IMR-90 (cell line): Measurements from ENCODE around the gene ST6GALNAC3. TPM values are rescaled to one million over a fixed set of nuclear protein-coding genes. Genes with fewer than 3 reads are reported as not detected.

Source experiments
- ATAC-seq: fragments of 200-7000 bp; cut with Tn5 transposase; 2 replicates; pipeline ENCODE4 v1.9.1; 2020; ENCODE audit warnings: low read depth, mild to moderate bottlenecking, moderate library complexity
- BruUV-seq: library from RNA; stranded (reverse); fragments of 400-500 nt; replicated peaks from 2 replicates; lab custom pipeline; 2021; lab: Mats Ljungman, UMichigan
- CTCF ChIA-PET: fragments of 300-600 bp; formaldehyde crosslinking; extraction: SDS; loops from one replicate; lab custom pipeline; 2021; ENCODE audit warnings: antibody characterized with exemption; lab: Yijun Ruan, JAX
- POLR2A ChIA-PET: fragments of 300-600 bp; sonication (Branson Sonifier 250); formaldehyde crosslinking; loops from one replicate; lab custom pipeline; 2022; ENCODE audit warnings: antibody characterized with exemption; ENCODE audit not compliant: unreplicated experiment; lab: Charles Lee
- DNase-seq: peaks from one replicate; pipeline ENCODE4 v3.0.0; 2013
- H2AFZ ChIP-seq: replicated peaks from 2 replicates; pipeline ENCODE3; 2013; ENCODE audit warnings: low read length, mild to moderate bottlenecking; ENCODE audit not compliant: poor library complexity
- H2AK5ac ChIP-seq: 2 replicates; pipeline ENCODE4 v1.6.1; 2013; ENCODE audit warnings: low read depth, low read length, inconsistent platforms
- H2AK9ac ChIP-seq: replicated peaks from 2 replicates; pipeline ENCODE3; 2013; ENCODE audit warnings: mild to moderate bottlenecking, low read depth, low read length, moderate library complexity; ENCODE audit not compliant: poor library complexity
- H2BK120ac ChIP-seq: 2 replicates; pipeline ENCODE4 v1.6.1; 2013; ENCODE audit warnings: low read depth, low read length, inconsistent platforms
- H2BK15ac ChIP-seq: 3 replicates; pipeline ENCODE4 v1.6.1; 2013; ENCODE audit warnings: low read depth, low read length, inconsistent platforms
- H2BK20ac ChIP-seq: 2 replicates; pipeline ENCODE4 v1.6.1; 2013; ENCODE audit warnings: low read depth, mild to moderate bottlenecking, inconsistent platforms, low read length, moderate library complexity
- H2BK5ac ChIP-seq: 2 replicates; pipeline ENCODE4 v1.6.1; 2013; ENCODE audit warnings: mild to moderate bottlenecking, low read depth, low read length, inconsistent platforms; ENCODE audit not compliant: poor library complexity, severe bottlenecking
- H3K14ac ChIP-seq: replicated peaks from 2 replicates; pipeline ENCODE4 v1.6.1; 2013; ENCODE audit warnings: low read depth, low read length, inconsistent platforms
- H3K18ac ChIP-seq: 2 replicates; pipeline ENCODE4 v1.6.1; 2013; ENCODE audit warnings: low read depth, low read length, control low read depth
- H3K23ac ChIP-seq: 2 replicates; pipeline ENCODE4 v1.6.1; 2013; ENCODE audit warnings: low read depth, low read length, inconsistent platforms
- H3K27ac ChIP-seq: 2 replicates; pipeline ENCODE4 v1.5.1; 2013; ENCODE audit warnings: mild to moderate bottlenecking, control low read depth, low read length; ENCODE audit not compliant: insufficient read depth
- H3K27me3 ChIP-seq: 2 replicates; pipeline ENCODE4 v1.6.1; 2013; ENCODE audit warnings: low read length; ENCODE audit not compliant: control insufficient read depth, insufficient read depth
- H3K36me3 ChIP-seq: 2 replicates; pipeline ENCODE4 v1.6.1; 2013; ENCODE audit warnings: low read length, mixed read lengths; ENCODE audit not compliant: control insufficient read depth, insufficient read depth
- H3K4ac ChIP-seq: 2 replicates; pipeline ENCODE4 v1.6.1; 2013; ENCODE audit warnings: low read depth, low read length, inconsistent platforms
- H3K4me1 ChIP-seq: 2 replicates; pipeline ENCODE4 v1.6.1; 2013; ENCODE audit warnings: low read length, mixed read lengths; ENCODE audit not compliant: control insufficient read depth, insufficient read depth
- H3K4me2 ChIP-seq: 2 replicates; pipeline ENCODE4 v1.6.1; 2013; ENCODE audit warnings: low read depth, mild to moderate bottlenecking, control low read depth, low read length, moderate library complexity
- H3K4me3 ChIP-seq: 2 replicates; pipeline ENCODE4 v1.5.1; 2013; ENCODE audit warnings: low read depth, mild to moderate bottlenecking, control low read depth, low read length, moderate library complexity; ENCODE audit not compliant: insufficient read depth
- H3K56ac ChIP-seq: 2 replicates; pipeline ENCODE4 v1.6.1; 2013; ENCODE audit warnings: low read length, inconsistent platforms; ENCODE audit not compliant: insufficient read depth; ENCODE audit errors: extremely low read depth
- H3K79me1 ChIP-seq, 2 experiments: 2 replicates each; pipeline ENCODE4 v1.6.1; 2013; ENCODE audit warnings: low read length in 2 of 2, inconsistent platforms in 1 of 2, low read depth in 1 of 2
- H3K9ac ChIP-seq: 2 replicates; pipeline ENCODE4 v1.6.1; 2013; ENCODE audit warnings: low read depth, low read length, control low read depth
- H3K9me1 ChIP-seq: 2 replicates; pipeline ENCODE4 v1.6.1; 2013; ENCODE audit warnings: low read length, inconsistent platforms; ENCODE audit not compliant: insufficient read depth
- H3K9me3 ChIP-seq: 2 replicates; pipeline ENCODE4 v1.6.1; 2013; ENCODE audit warnings: low read length; ENCODE audit not compliant: control insufficient read depth, insufficient read depth
- H4K20me1 ChIP-seq: 2 replicates; pipeline ENCODE4 v1.6.1; 2013; ENCODE audit warnings: low read length, inconsistent platforms; ENCODE audit not compliant: insufficient read depth
- H4K5ac ChIP-seq: 2 replicates; pipeline ENCODE4 v1.6.1; 2013; ENCODE audit warnings: mild to moderate bottlenecking, low read depth, low read length, control low read depth
- H4K8ac ChIP-seq, 2 experiments: 2 replicates each; pipeline ENCODE4 v1.6.1; 2013; ENCODE audit warnings: low read depth in 2 of 2, low read length in 2 of 2, control low read depth in 1 of 2, inconsistent platforms in 1 of 2
- H4K91ac ChIP-seq: 2 replicates; pipeline ENCODE4 v1.6.1; 2013; ENCODE audit warnings: low read depth, low read length, inconsistent platforms; ENCODE audit not compliant: insufficient read depth
- CHD1 ChIP-seq: IDR thresholded peaks from 2 replicates; pipeline ENCODE4 v1.6.1; 2012; ENCODE audit warnings: low read depth, low read length, improper control_type of control experiment
- FOS ChIP-seq: fragments of 150-350 bp; IDR thresholded peaks from 2 replicates; pipeline ENCODE4 v1.6.1; 2016; ENCODE audit warnings: low read depth, low read length
- MAZ ChIP-seq: IDR thresholded peaks from 2 replicates; pipeline ENCODE4 v1.6.1; 2012; ENCODE audit warnings: low read depth, mild to moderate bottlenecking, low read length, improper control_type of control experiment, moderate library complexity, borderline replicate concordance
- WGBS, 2 experiments: methylation state at CpG; one replicate each; pipeline versions ENCODE4 v1.1.5 to v1.1.7; 2013; ENCODE audit warnings: missing lambda C conversion rate in 2 of 2; ENCODE audit not compliant: insufficient read length in 1 of 2; ENCODE audit errors: extremely low coverage in 2 of 2; 5-methylcytosine and 5-hydroxymethylcytosine counted together
- dilution Hi-C: fragments of 300-500 bp; cut with HindIII; formaldehyde crosslinking; loops from one replicate; pipeline ENCODE4 v1.14.3; 2018; ENCODE audit warnings: low sequenced_read_pairs; ENCODE audit not compliant: unreplicated experiment
- in situ Hi-C: fragments of 300-500 bp; cut with MboI; formaldehyde crosslinking; loops from 3 replicates; pipeline ENCODE4 v1.14.3; 2019; ENCODE audit warnings: low sequenced_read_pairs, inconsistent platforms, mixed read lengths
- intact Hi-C: fragments of 100-400 bp; cut with micrococcal nuclease; formaldehyde crosslinking; loops from 2 replicates; pipeline ENCODE4 v1.10.0; 2022
- polyA plus RNA-seq, 3 experiments: library from polyadenylated mRNA; depleted of rRNA; stranded (reverse); fragments of >200 nt; gene quantifications; 2 replicates each; pipeline ENCODE4 v1.2.3, GENCODE V29; 2012; ENCODE audit warnings: low replicate concordance in 1 of 3
- total RNA-seq: library from RNA; depleted of rRNA; stranded (reverse); fragments of >200 nt; gene quantifications from 2 replicates; pipeline ENCODE4 v1.2.3, GENCODE V29; 2012

ST6GALNAC3 gene
- total and polyA plus RNA-seq, 2 of the 4 experiments (the other 2 are of a cell fraction) = 0.65 to 1.3 TPM

- in situ Hi-C loops = no loop called here
Observed at GRCh38 chr1:76247261-76247852, 172.8 kb downstream of the ST6GALNAC3 start.

More at GRCh38 chr1:76247261-76247852, 172.8 kb downstream of the ST6GALNAC3 start:
- no peaks in the 10 kb centered on the region for H3K27me3 ChIP-seq
- H4K20me1 ChIP-seq = no peaks in the 10 kb centered on the region
- dilution Hi-C loops = no loop called here
- CTCF ChIA-PET = no interaction called here
- no TSS peak for BruUV-seq
- H2BK5ac ChIP-seq = no peak overlapping the region
- H3K18ac ChIP-seq = no peak overlapping the region
- no peak overlapping the region for H4K91ac ChIP-seq
- no peak overlapping the region for H2BK20ac ChIP-seq
- no peaks in the 10 kb centered on the region for H3K9me1 ChIP-seq
- 80% methylated on average over 1 of the region's 5 CpGs; no CpG with 5 or more reads in 1 of the 2 experiments for WGBS, 2 experiments
- H2AK5ac ChIP-seq = no peak overlapping the region
- intact Hi-C loops = no loop called here
- no peak overlapping the region for H3K4me3 ChIP-seq
- DNase-seq = no peak
- no peak for ATAC-seq
- no peak overlapping the region for H2AK9ac ChIP-seq
- H3K9ac ChIP-seq = no peak overlapping the region
- H3K36me3 ChIP-seq = no peaks in the 10 kb centered on the region
- no peaks in the 10 kb centered on the region for H3K4me1 ChIP-seq
- H3K4me2 ChIP-seq = no peak overlapping the region
- POLR2A ChIA-PET = no interaction called here
- no peak overlapping the region for H2BK120ac ChIP-seq
- H4K5ac ChIP-seq = no peak overlapping the region
- no peak overlapping the region for H3K27ac ChIP-seq
- no peak overlapping the region for H3K4ac ChIP-seq
- no peaks in the 10 kb centered on the region for H3K9me3 ChIP-seq
- H2BK15ac ChIP-seq = no peak overlapping the region
- no peak for TF ChIP-seq MAZ
- TF ChIP-seq CHD1 = no peak
- TF ChIP-seq FOS = no peak
- H3K23ac ChIP-seq = no peak overlapping the region
- H3K14ac ChIP-seq = no peak overlapping the region
- H4K8ac ChIP-seq = no peak overlapping the region
- no peak overlapping the region for H3K56ac ChIP-seq
- H3K79me1 ChIP-seq = no peaks in the 10 kb centered on the region
- no peak overlapping the region for H2AFZ ChIP-seq
